ENCODE results near the gene SAMD11. TPM values are rescaled to one million over a fixed set of nuclear protein-coding genes. Genes with fewer than 3 reads are reported as not detected.
"Not testable (repeated sequence)": the region's sequence is repeated elsewhere in the genome, so short reads cannot be mapped to it uniquely, and the experiment has no call there.

SAMD11 gene, protein sequence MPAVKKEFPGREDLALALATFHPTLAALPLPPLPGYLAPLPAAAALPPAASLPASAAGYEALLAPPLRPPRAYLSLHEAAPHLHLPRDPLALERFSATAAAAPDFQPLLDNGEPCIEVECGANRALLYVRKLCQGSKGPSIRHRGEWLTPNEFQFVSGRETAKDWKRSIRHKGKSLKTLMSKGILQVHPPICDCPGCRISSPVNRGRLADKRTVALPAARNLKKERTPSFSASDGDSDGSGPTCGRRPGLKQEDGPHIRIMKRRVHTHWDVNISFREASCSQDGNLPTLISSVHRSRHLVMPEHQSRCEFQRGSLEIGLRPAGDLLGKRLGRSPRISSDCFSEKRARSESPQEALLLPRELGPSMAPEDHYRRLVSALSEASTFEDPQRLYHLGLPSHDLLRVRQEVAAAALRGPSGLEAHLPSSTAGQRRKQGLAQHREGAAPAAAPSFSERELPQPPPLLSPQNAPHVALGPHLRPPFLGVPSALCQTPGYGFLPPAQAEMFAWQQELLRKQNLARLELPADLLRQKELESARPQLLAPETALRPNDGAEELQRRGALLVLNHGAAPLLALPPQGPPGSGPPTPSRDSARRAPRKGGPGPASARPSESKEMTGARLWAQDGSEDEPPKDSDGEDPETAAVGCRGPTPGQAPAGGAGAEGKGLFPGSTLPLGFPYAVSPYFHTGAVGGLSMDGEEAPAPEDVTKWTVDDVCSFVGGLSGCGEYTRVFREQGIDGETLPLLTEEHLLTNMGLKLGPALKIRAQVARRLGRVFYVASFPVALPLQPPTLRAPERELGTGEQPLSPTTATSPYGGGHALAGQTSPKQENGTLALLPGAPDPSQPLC
- 13.9 TPM for total RNA-seq

DNA sequence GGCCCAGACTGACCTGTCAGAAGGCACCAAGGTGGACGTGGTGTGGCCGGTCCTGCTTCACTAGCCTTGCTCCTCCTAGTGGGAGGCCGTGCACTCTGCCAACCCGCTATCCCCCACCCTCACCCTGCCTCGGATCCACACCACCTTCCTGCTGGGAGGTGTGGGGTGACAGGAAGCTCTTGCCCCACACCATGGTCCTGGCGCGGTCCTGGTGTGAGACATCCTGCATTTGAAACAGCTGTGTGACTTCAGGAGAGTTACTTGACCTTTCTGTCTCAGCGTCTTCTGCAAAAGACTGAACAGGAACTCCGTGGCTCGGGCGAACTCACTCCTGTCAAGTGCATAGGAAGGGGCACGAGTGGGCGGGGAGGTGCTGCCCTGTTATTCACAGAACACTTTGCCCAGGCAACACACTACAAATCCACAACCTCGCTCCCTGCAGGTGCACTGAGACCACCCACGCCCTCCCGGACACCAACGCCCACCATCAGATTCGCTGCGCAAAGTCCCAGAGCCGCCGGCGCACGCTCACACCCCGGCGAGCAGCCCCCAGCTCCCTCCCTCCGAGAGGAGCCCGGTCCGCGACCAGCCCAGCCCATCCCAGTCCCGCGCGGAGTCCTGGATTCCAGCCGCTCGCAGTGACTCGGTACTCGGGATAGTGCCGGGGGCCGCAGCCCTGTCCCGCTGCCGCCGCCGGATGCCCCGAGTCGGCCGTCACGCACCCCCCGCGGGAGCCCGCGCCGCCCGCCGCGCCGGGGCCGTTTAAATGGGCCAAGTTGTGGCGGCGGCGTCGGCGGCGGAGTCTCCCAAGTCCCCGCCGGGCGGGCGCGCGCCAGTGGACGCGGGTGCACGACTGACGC is at the start of gene SAMD11:
Gene SAMD11 (plus strand): TSS at position 793 of the 860 bp plus-strand sequence. CDS start 509 bp downstream, outside the sequence.
- peak; percentile 82 for DNase-seq (ENCODE audit: low spot score)

- not testable (repeated sequence) for DNase-seq (ENCODE audit: low spot score)
These were observed 47.1 kb upstream of the SAMD11 start for GRCh38 chr1:876428-877208.

DNA sequence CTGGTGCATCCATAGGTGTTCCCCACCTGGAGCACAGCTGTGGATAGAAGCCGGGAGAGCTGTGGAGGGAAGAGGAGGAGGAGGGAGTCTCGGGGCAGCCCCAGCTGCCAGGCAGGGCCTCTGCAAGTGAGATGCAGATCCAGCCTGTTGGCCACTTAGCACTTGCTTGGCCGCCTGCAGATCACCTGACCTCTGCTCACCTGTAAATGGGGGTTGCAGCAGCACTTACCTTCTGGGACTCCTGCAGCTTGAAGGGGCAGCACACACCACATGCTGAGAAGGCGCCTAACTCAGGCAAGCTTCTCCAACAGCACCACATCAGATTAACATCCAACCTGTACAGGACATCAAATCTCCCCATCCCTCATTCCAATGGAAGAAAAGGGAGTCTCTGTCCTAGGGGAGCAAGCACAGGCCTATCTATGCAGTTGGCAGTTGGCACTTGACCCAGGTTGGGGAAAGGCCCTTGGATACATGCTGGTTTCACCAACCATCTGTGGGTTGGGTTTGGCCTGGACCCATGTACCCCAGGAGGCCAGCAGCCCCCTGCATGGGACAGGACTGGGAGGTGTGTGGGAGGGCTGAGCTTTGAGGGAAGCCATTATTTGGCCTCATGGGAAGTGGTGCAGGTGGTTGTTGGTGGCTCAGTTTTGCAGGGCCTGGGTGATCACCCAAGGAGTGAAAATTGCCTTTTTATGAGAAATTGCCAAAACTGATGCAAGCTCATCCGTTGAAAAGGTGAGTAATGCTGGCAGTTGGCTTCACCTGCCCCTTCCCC is 46.3 kb upstream of the SAMD11 start:
- not testable (repeated sequence) for DNase-seq (ENCODE audit: low spot score)

DNA sequence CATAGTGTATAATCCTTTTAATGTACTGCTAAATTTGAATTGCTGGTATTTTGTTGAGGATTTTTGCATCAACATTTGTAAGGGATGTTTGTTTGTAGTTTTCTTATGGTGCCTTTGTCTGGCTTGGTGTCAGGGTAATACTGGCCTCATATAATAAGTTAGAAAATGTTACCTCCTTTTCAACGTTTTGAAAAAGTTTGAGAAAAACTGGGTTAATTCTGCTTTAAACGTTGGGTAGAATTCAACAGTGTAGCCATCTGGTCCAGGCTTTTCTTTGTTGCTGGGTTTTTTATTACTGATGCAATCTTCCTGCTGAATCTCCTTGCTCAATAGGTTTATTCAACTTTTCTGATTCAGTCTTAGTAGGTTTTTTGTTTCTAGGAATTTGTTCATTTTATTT is 43.2 kb upstream of the SAMD11 start:
- not testable (repeated sequence) for DNase-seq (ENCODE audit: low spot score)

- not testable (repeated sequence) for DNase-seq (ENCODE audit: low spot score)
These were observed 42.8 kb upstream of the SAMD11 start for GRCh38 chr1:880915-881314.

- no peak for DNase-seq (ENCODE audit: low spot score)
These were observed 37.4 kb upstream of the SAMD11 start for GRCh38 chr1:886311-886710.

DNA sequence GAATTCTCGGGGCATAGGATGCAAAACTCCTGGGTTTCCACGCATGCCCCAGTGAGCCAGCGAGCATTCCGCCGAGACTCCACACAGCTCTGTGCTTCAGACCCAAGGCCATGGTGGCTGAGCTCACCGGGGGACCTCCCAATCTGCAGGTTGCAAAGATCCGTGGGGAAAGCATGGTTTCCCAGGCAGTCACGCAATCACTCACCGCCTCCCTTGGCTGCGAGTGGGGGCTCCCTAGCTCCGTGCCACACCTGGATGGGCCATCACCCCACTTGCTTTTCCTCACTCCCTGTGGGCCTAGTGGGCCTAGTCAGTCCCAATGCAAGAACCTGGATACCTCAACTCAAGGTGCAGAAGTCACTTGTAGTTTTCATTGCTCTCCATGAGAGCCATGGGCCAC is 37.0 kb upstream of the SAMD11 start:
- no peak for DNase-seq (ENCODE audit: low spot score)

GRCh38 chr1:888297-888696 is 35.4 kb upstream of the SAMD11 start:
- no peak for DNase-seq (ENCODE audit: low spot score)

- not testable (repeated sequence) for DNase-seq (ENCODE audit: low spot score)
These were observed 33.9 kb upstream of the SAMD11 start for GRCh38 chr1:889774-890173.

DNA sequence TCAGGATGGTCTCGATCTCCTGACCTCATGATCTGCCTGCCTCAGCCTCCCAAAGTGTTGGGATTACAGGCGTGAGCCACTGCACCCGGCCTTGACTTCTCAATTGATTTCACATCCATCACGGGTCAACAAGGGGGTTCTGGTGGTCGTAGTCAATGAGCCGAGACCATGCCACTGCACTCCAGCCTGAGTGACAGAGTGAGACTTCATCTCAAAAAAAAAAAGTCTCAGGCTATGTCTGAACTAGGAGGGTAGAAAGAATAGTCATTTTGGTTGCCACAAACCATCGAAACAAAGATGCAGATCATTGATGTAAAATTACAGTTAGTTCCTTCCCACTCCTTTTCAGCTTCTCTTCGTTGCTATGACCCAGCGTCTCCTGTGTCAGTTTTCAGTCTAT is 33.5 kb upstream of the SAMD11 start:
- not testable (repeated sequence) for DNase-seq (ENCODE audit: low spot score)

- DNase-seq (ENCODE audit: low spot score): no peak
These were observed 33.1 kb upstream of the SAMD11 start for GRCh38 chr1:890661-891060.

DNA sequence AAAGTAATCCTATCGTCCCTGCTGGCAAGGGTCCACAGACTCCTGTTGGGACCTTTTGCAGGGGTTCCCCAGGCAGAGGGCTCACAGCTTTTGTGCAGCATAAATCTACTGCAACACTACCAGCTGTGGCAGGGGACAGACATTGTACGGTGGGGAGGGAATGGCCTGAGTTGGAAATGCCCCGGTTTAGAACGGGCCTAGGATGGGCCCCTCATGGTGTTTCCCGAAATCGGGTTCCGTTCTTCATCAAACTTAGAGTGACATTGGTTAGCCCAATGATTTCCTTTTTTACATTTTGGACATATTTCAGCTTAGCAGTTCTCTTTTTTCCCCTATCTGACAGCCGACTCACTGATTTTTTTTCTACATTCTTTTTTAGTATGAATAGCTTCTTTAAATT is 26.5 kb upstream of the SAMD11 start:
- DNase-seq (ENCODE audit: low spot score): no peak

DNA sequence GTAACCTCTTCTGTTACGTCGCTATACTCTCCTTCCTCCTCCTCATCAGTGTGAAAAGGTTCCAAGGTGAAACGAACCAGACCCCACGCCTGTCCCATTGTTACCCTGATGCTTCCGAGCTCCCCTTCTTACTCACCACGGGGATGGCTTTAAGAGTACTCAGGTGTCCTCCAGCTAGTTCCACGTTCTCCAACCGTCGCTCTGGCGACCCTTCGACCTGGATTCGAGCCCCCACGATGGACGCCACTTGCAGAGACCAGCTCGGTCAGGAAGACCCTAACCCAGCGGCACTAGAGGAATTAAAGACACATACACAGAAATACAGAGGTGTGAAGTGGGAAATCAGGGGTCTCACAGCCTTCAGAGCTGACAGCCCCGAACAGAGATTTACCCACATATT is 25.8 kb upstream of the SAMD11 start:
- DNase-seq (ENCODE audit: low spot score): not testable (repeated sequence)

DNA sequence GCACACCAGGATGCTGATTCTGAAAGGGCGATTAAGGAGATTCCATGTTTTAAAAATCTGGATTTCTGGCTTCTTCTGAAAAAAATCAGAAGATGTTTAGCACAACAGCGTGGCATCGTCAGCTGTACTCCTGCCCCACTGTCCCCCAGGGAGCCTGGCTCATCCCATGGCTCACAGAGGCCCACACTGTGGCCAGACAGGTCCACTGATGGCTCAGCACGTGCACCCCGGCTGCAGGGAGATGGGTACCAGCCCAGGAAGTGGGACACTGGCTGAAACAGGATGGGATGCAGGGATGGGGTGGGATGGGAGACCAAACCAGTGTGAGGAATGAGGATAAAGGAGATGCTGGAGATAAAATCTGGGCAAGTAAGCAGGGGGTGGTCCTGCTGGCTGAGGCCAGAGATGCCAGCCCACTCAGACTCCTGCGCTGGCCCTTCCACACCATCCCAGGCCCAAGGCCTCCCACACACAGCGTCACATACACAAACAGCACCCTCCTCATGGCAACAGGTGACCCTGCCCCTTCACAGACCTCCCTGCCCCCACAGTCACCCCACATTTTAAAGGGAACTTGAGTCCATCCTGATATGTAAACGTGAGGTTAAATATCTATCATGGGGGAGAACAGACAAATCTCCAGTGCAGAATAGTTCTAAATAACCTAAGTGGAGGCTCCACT is 23.9 kb upstream of the SAMD11 start:
- DNase-seq (ENCODE audit: low spot score): no peak

GRCh38 chr1:901108-901859 is 22.4 kb upstream of the SAMD11 start:
- DNase-seq (ENCODE audit: low spot score): no peak

DNA sequence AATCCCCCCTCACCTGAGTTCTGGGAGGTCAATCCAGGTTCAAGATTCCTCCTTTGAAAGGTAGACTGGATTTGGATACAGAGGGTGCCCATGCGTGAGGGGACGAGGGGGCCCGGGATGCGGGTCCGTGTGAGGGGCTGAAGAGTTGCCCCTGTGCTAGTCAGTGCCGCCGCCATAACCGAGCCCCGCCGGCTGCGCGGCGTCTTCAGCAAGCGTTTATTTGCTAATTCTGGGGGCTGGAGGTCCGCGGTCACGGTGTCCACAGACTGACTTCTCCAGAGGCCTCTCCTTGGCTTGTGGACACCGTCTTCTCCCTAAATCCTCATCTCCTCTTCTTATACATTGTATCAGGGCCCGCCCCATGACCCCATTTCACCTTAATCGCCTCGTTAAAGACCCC is 20.9 kb upstream of the SAMD11 start:
- no peak for DNase-seq (ENCODE audit: low spot score)

- DNase-seq (ENCODE audit: low spot score): no peak
These were observed 20.4 kb upstream of the SAMD11 start for GRCh38 chr1:903305-903704.

DNA sequence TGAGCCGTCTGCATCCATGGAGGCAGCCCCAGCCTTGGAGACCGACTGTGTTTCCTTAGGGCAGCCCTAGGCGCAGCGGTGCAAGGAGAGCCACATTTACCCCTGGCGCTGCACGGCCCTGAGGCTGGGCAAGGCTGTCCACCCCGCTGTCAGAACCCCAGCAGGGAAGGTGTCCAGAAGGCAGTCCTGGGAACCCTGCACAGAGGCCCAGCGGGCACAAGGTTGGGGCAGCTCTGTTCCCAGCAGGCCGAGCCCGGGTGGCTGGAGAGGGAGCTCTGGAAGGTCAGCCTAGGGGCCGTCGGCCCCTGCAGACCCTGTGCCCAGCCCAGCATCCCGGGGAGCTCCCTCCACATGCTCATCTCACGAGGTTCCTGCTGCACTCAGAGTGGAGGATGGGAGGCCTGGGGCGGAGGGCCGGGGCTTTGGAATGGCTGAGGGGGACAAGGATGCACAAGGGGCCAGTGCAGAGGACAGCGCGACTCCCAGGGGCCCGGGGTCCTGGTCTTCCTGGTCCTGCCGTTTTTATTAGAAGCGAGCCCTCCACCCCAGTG is 19.9 kb upstream of the SAMD11 start:
- peak; percentile 48 for DNase-seq (ENCODE audit: low spot score)
